Stimulated activated CD4-positive, alpha-beta T cell treated with anti-CD3 and anti-CD28 coated beads, Interleukin-1b, Interleukin-23, amount 100 ng/mL, for 1 hour (primary cell): ENCODE data around the gene RS1.

Experiments used
- DNase-seq, 2 donors: peaks; one replicate each; pipeline ENCODE4 v3.0.0-alpha.2; 2020; ENCODE audit warnings: low read depth in 2 of 2

Gene RS1

GRCh38 chrX:18672008-18672407, at the start of gene RS1:
Gene RS1, minus strand, starts transcription at chrX:18672108. Its CDS starts 40 bp downstream, at chrX:18672068.
- no peak for DNase-seq

- no peak for DNase-seq
Measured at GRCh38 chrX:18719852-18720251, 47.9 kb upstream of the RS1 start.

GRCh38 chrX:18714910-18715309, 43.0 kb upstream of the RS1 start:
- DNase-seq = no peak

GRCh38 chrX:18709833-18710232, 37.9 kb upstream of the RS1 start:
- DNase-seq = no peak

GRCh38 chrX:18707426-18708049, 35.6 kb upstream of the RS1 start, which contains the start of gene PPEF1:
Gene PPEF1, plus strand, starts transcription at chrX:18707645. Its CDS starts 136 bp downstream, at chrX:18707781.
- no peak for DNase-seq

- DNase-seq = no peak
Measured at GRCh38 chrX:18702362-18703195, 30.7 kb upstream of the RS1 start.

GRCh38 chrX:18701621-18702361, 29.9 kb upstream of the RS1 start:
- DNase-seq = no peak

- DNase-seq = no peak
Measured at GRCh38 chrX:18698737-18699650, 27.1 kb upstream of the RS1 start.

- DNase-seq = no peak
Measured at GRCh38 chrX:18696653-18697052, 24.7 kb upstream of the RS1 start.

GRCh38 chrX:18692541-18692940, 20.6 kb upstream of the RS1 start:
- no peak for DNase-seq

GRCh38 chrX:18691431-18691830, 19.5 kb upstream of the RS1 start:
- no peak for DNase-seq

GRCh38 chrX:18687856-18688495, 16.1 kb upstream of the RS1 start:
- DNase-seq = no peak

- no peak for DNase-seq
Measured at GRCh38 chrX:18682979-18683387, 11.1 kb upstream of the RS1 start.

GRCh38 chrX:18681996-18682395, 10.1 kb upstream of the RS1 start:
- no peak for DNase-seq

- DNase-seq = no peak
Measured at GRCh38 chrX:18677161-18677869, 5.4 kb upstream of the RS1 start.

GRCh38 chrX:18676470-18676869, 4.6 kb upstream of the RS1 start:
- DNase-seq = no peak

GRCh38 chrX:18676050-18676449, 4.1 kb upstream of the RS1 start:
- DNase-seq = no peak

GRCh38 chrX:18674788-18675735, 3.2 kb upstream of the RS1 start:
- peak; percentile 51 to 53 for DNase-seq

- DNase-seq = no peak
Measured at GRCh38 chrX:18674417-18674787, 2.5 kb upstream of the RS1 start.
